T1000 (cell line): Measurements from ENCODE around the gene FOXA3.
"Not testable (repeated sequence)": the region's sequence is repeated elsewhere in the genome, so short reads cannot be mapped to it uniquely, and the experiment has no call there.

Experiments
- DNase-seq: peaks from one replicate; lab custom pipeline; 2025; ENCODE audit warnings: mixed read lengths; lab: John Stamatoyannopoulos, UW

FOXA3 gene

GRCh38 chr19:45828523-45828922, 35.6 kb upstream of the FOXA3 start:
- no peak for DNase-seq

GRCh38 chr19:45828945-45829344, 35.2 kb upstream of the FOXA3 start:
- DNase-seq, result no peak

GRCh38 chr19:45834970-45835369, 29.2 kb upstream of the FOXA3 start:
- no peak for DNase-seq

GRCh38 chr19:45842198-45842597, 21.9 kb upstream of the FOXA3 start:
- DNase-seq, result no peak

- DNase-seq, result no peak
Measured at GRCh38 chr19:45847663-45848062, 16.5 kb upstream of the FOXA3 start.

DNA sequence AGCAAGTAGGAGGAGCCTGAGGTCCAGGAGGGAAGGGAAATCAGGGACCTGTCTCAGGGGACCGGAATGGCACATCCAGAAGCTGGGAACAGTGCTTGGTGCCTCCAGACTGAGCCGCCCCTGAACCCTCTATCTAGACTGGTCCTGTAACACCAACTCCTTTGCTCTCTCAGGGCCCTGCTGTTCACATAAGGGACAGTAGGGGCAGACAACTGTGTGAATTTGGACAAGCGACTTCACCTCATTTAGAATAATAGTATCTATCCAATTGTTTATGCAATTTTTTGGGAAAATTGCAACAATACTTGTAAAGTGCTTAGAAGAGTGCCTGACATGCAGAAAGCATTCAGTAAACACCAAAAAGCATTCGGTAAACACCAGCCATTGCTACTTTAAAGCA, 15.2 kb upstream of the FOXA3 start:
- no peak for DNase-seq

DNA sequence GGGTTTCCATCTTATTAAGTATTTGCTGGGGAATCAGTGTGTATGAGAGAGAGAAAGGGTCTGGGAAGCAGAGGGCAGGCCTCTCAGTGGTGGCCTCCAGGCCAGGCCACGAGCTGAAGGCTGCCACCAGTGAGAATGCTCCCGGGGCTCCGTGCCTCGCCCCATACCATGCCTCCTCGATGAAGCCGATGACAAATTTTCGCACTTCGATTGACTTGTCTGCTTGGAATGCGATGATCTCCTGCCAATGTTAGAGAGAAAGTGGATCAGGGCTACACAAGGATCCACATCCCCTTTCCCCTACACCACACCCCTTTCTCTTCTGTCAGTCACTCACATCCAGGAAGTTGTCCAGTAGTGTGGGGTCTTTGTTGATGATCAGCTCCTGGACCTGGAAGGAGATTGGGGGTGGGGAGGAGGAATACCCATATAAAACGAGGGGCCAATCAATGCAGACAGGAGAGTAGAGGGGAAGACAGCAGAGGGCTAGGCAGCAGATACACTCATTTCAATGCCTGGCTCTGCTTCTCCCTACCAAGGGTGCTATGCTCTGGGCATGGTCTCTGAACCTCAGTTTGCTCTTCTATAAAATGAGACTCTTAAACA, 11.9 kb upstream of the FOXA3 start:
- no peak for DNase-seq

GRCh38 chr19:45852983-45853382, 11.1 kb upstream of the FOXA3 start:
- DNase-seq, result no peak

- no peak for DNase-seq
Measured at GRCh38 chr19:45854167-45854778, 9.9 kb upstream of the FOXA3 start.

GRCh38 chr19:45860359-45861259, 3.5 kb upstream of the FOXA3 start:
- DNase-seq, result no peak

DNA sequence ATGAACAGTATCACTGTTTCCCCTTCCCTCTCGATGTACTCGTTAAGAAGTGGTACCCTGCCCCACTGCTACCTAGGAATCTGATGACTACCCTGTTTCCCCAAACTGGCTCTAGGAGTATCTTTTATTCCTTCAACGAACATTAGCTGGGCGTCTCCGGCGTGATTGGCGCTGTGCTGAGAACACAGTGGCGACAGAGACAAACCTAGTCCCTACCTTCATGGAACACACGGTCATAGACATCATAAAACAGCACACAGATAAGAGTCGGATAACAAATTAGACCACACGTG, 1.9 kb upstream of the FOXA3 start:
- DNase-seq, result no peak

DNA sequence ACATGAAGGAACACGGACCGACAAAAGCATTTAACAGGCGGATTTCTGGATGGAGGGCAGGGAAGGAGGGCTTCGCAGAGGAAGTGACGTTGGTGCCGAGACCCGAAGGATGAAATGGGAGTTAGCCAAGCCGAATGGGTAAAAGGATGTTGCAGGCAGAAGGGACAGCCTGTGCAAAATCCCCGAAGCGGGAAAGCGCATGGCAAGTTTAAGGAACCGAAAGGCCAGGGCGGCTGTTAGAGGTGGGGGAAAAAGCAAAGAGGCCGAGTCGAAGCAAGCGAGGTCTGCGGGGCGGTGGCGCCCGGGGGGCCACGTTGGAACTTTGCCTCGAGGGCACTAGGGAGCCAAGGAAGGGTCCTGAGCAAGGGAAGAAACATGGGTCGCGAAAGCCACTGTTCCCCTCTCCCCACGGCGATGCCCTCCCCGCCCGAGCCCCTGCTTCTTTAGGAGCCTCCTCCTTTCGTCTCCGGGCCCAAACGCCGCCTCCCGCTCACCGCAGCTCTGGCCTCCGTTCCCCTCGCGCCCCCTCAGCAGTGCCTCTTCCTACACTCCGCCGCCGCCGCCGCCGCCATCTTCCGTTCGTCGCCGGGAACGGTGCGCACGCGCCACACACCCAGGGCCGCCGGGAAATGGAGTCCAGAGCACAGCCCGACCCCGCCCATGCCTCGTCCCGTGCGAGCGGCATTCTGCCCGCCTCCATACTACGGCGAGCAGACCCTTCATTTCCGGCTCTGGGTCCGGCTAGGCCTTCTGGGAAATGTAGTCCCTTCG, 1.4 kb upstream of the FOXA3 start, which contains the start of gene SYMPK:
Gene SYMPK (minus strand): TSS at position 584 of the 771 bp plus-strand sequence. CDS start 8,652 bp downstream, outside the sequence.
- DNase-seq, result peak; percentile 96

GRCh38 chr19:45863335-45863839, 739 bp upstream of the FOXA3 start:
- DNase-seq, result no peak

- no peak for DNase-seq
Measured at GRCh38 chr19:45864629-45865082, 530 bp downstream of the FOXA3 start.

DNA sequence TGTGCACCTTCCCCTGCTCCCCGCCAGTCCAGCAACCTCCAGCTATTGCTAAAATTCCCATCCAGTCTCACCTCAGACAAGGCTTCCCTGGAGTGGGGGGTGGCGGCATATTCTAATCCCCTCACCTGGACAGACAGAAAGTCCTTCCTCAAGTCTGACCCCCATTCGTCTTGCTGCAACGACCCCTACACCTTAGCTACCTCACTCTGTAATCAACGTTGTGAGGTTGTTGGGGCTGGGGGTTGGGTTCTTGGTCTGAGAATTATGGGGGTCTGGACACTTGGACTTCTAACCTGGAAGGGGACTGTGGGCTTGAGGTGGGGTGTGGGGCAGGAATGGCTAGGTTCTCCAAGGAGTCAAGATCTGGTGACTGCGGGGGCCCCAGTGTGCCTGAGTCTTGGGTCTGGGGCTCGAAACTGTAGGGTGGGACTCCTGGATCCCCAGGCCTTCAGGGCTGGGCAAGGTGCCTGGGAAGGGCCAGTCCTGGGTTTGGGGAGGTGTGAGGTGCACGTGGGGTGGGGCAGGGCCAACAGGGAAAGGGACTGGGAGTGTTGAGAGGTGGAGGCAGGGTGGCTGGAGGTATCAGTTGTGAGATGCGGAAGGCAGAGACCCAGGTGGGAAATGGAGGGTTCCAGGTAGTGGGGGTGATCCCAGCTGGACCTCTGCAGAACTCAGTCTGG, 1.3 kb downstream of the FOXA3 start:
- DNase-seq, result no peak

DNA sequence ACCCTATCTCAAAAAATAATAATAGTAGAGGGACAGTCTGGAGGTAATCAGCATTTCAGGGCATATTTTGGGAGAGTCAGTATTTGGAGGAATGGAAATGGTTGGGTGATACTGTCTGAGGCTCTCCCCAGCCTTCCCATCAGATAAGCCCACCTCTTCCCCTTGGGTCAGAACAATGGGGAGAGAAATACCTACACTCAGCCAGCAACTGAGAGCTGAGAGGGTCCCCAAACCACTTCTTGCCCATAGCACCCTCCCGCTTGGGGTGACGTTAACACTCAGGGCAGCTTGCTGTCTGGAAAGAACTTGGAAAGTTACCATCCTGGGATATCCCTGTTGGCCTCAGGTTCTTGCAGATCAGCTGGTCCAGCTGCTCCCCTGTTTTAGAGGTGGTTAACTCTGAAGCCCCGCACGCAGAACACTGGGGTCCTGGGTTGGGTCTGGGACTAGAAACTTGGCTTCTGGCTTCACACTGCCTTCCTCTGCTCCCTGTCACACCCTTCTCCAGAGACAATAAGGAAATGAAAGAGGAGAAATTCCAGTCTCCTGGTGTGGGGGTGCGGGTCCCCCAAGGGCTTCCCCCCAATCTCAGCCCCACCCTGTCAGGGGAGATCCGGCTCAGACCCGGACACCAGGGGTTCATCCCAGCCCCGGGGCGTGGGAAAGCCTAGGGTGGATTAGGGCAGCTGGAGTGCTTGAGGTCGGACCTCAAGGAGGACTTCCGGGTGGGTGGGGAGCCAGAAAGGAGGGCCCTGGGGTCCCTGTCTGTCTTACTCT, 2.5 kb downstream of the FOXA3 start:
- DNase-seq, result no peak

DNA sequence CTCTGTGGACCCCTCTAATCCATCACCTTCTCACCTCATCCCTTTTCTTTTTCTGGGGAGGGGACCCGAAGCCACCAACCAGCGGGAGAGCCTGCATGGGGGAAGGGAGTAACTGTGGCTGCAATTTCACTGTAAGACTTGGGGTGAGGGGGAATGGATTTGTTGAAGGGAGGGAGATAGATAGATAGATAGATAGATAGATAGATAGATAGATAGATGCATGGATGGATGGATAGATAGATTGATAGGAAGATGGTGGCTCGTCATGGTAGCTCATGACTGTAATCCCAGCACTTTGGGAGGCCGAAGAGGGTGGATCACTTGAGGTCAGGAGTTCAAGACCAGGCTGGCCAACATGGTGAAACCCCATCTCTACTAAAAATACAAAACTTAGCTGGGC, 3.1 kb downstream of the FOXA3 start:
- not testable (repeated sequence) for DNase-seq

DNA sequence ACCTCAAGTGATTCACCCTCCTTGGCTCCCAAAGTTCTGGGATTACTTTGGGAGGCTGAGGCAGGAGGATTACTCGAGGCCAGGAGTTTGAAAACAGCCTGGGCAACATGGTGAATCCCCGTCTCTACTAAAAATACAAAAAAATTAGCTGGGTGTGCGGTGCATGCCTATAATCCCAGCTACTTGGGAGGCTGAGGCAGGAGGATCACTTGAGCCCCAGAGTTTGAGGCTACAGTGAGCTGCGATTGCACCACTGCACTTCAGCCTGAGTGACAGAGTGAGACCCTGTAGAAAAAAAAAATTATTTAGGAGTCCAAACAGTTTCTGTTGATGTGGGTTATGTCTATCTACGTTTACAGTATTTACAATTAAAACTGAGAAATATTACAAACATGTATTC, 6.7 kb downstream of the FOXA3 start:
- no peak for DNase-seq

GRCh38 chr19:45872095-45872919, 8.2 kb downstream of the FOXA3 start:
- no peak for DNase-seq
